OCI-LY7 (cell line): ENCODE data around the gene ABCC11.

Experiments used
- CTCF ChIP-seq: fragments of 200-600 bp; sonication (generic); conservative IDR thresholded peaks from 2 replicates; pipeline ENCODE4 v1.5.1; 2014; ENCODE audit warnings: mild to moderate bottlenecking, antibody characterized with exemption, low read length, moderate library complexity, mixed read lengths
- EZH2phosphoT487 ChIP-seq: fragments of 200-600 bp; sonication (generic); IDR thresholded peaks from 2 replicates; pipeline ENCODE4 v1.6.1; 2018; ENCODE audit warnings: low read depth, borderline replicate concordance, mild to moderate bottlenecking, mixed run types, antibody characterized with exemption, low read length, moderate library complexity, mixed read lengths

- TF ChIP-seq CTCF = no peak
- TF ChIP-seq EZH2phosphoT487 = no peak
Measured at GRCh38 chr16:48158296-48158695, 89.0 kb downstream of the ABCC11 start.
